ENCODE measurements around the gene ISG20.

DNA sequence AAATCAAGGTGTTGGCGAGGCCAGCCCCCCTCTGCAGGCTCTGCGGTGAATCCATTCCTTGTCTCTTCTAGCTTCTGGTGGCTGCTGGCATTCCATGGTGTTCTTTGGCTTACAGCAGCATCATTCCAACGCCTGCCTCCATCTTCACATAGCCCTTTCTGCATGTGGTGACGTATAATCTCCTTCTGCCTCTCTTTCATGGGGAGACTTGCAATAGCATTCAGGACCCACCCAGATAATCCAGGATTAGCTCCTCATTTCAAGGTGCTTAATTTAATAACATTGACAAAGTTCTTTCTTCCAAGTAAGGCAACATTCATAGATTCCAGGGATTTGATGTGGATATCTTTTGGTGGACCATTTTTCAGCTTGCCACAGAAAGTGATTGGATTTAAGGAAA, 35.8 kb downstream of the ISG20 start:
- TF ChIP-seq, protein P1, sequence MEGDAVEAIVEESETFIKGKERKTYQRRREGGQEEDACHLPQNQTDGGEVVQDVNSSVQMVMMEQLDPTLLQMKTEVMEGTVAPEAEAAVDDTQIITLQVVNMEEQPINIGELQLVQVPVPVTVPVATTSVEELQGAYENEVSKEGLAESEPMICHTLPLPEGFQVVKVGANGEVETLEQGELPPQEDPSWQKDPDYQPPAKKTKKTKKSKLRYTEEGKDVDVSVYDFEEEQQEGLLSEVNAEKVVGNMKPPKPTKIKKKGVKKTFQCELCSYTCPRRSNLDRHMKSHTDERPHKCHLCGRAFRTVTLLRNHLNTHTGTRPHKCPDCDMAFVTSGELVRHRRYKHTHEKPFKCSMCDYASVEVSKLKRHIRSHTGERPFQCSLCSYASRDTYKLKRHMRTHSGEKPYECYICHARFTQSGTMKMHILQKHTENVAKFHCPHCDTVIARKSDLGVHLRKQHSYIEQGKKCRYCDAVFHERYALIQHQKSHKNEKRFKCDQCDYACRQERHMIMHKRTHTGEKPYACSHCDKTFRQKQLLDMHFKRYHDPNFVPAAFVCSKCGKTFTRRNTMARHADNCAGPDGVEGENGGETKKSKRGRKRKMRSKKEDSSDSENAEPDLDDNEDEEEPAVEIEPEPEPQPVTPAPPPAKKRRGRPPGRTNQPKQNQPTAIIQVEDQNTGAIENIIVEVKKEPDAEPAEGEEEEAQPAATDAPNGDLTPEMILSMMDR (conservative IDR thresholded peaks at IDR 0.05; ENCODE audit: low read length) = no peak
- TF ChIP-seq EZH2phosphoT487 (IDR thresholded peaks at IDR 0.05; ENCODE audit: borderline replicate concordance) = no peak

Measured in Loucy (cell line).